IMR-90 (cell line): ENCODE data around the gene DCAF15. TPM values are rescaled to one million over a fixed set of nuclear protein-coding genes. Genes with fewer than 3 reads are reported as not detected.

Source experiments
- ELK1 ChIP-seq: fragments of 150-350 bp; IDR thresholded peaks from 2 replicates; pipeline ENCODE4 v1.6.1; 2016; ENCODE audit warnings: low read depth, mild to moderate bottlenecking, low read length, moderate library complexity, borderline replicate concordance
- POLR2A ChIP-seq: IDR thresholded peaks from 2 replicates; pipeline ENCODE4 v1.6.1; 2012; ENCODE audit warnings: mild to moderate bottlenecking, low read depth, low read length
- polyA plus RNA-seq, 3 experiments: library from polyadenylated mRNA; depleted of rRNA; stranded (reverse); fragments of >200 nt; gene quantifications; 2 replicates each; pipeline ENCODE4 v1.2.3, GENCODE V29; 2012; ENCODE audit warnings: low replicate concordance in 1 of 3
- total RNA-seq: library from RNA; depleted of rRNA; stranded (reverse); fragments of >200 nt; gene quantifications from 2 replicates; pipeline ENCODE4 v1.2.3, GENCODE V29; 2012

The DCAF15 gene
- total and polyA plus RNA-seq, 2 of the 4 experiments (the other 2 are of a cell fraction): 6.8 to 31.0 TPM

- no peak for TF ChIP-seq ELK1
- TF ChIP-seq POLR2A: no peak
Measured at GRCh38 chr19:14003251-14004055, 51.1 kb downstream of the DCAF15 start (continued).
